ENCODE measurements around the gene NOTO.
A peak's percentile ranks its signal among the peaks of the same experiment; 100 is the strongest.

Gene NOTO

GRCh38 chr2:73238149-73238548 lies 35.8 kb downstream of the NOTO start:
- H3K27ac Mint-ChIP-seq: no peak overlapping the region
- H3K4me1 Mint-ChIP-seq: peaks cover 33% of the 10 kb centered on the region
- no peak for ATAC-seq
- H3K4me3 Mint-ChIP-seq: no peak overlapping the region
- peaks cover 12% of the 10 kb centered on the region for H3K36me3 Mint-ChIP-seq
- H3K9me3 Mint-ChIP-seq: no peaks in the 10 kb centered on the region
- H3K27me3 Mint-ChIP-seq: no peaks in the 10 kb centered on the region

- ATAC-seq: no peak
- peaks cover 33% of the 10 kb centered on the region for H3K4me1 Mint-ChIP-seq
- H3K9me3 Mint-ChIP-seq: no peaks in the 10 kb centered on the region
- no peaks in the 10 kb centered on the region for H3K27me3 Mint-ChIP-seq
- H3K4me3 Mint-ChIP-seq: no peak overlapping the region
- H3K27ac Mint-ChIP-seq: no peak overlapping the region
- H3K36me3 Mint-ChIP-seq: peaks cover 15% of the 10 kb centered on the region
Measured at GRCh38 chr2:73238976-73239375, 36.6 kb downstream of the NOTO start.

GRCh38 chr2:73239776-73240175 lies 37.4 kb downstream of the NOTO start:
- Mint-ChIP-seq H3K9me3 (no peaks in the 10 kb centered on the region), H3K36me3 (peaks cover 23% of the 10 kb centered on the region), H3K27ac (no peak overlapping the region), H3K27me3 (no peaks in the 10 kb centered on the region), H3K4me1 (peaks cover 32% of the 10 kb centered on the region), H3K4me3 (no peak overlapping the region)
- no peak for ATAC-seq

GRCh38 chr2:73243884-73244570 lies 41.7 kb downstream of the NOTO start:
- Mint-ChIP-seq H3K4me3 (no peak overlapping the region), H3K27me3 (no peaks in the 10 kb centered on the region), H3K36me3 (peaks cover 44% of the 10 kb centered on the region), H3K9me3 (no peaks in the 10 kb centered on the region), H3K4me1 (peaks cover 6% of the 10 kb centered on the region), H3K27ac (no peak overlapping the region)
- no peak for ATAC-seq

GRCh38 chr2:73244580-73244979 lies 42.2 kb downstream of the NOTO start:
- Mint-ChIP-seq H3K4me1 (peaks cover 6% of the 10 kb centered on the region), H3K9me3 (no peaks in the 10 kb centered on the region), H3K27me3 (no peaks in the 10 kb centered on the region), H3K27ac (no peak overlapping the region), H3K36me3 (peaks cover 49% of the 10 kb centered on the region), H3K4me3 (no peak overlapping the region)
- ATAC-seq: no peak

GRCh38 chr2:73246850-73247249 lies 44.5 kb downstream of the NOTO start:
- H3K27me3 Mint-ChIP-seq: no peaks in the 10 kb centered on the region
- H3K36me3 Mint-ChIP-seq: peaks cover 66% of the 10 kb centered on the region
- peaks cover 6% of the 10 kb centered on the region for H3K4me1 Mint-ChIP-seq
- H3K4me3 Mint-ChIP-seq: no peak overlapping the region
- no peak overlapping the region for H3K27ac Mint-ChIP-seq
- H3K9me3 Mint-ChIP-seq: no peaks in the 10 kb centered on the region
- ATAC-seq: no peak

GRCh38 chr2:73249636-73250035 lies 47.3 kb downstream of the NOTO start:
- Mint-ChIP-seq H3K27ac (no peak overlapping the region), H3K36me3 (peaks cover 77% of the 10 kb centered on the region), H3K4me3 (no peak overlapping the region), H3K27me3 (no peaks in the 10 kb centered on the region), H3K9me3 (no peaks in the 10 kb centered on the region), H3K4me1 (peaks cover 6% of the 10 kb centered on the region)
- no peak for ATAC-seq

- H3K4me3 Mint-ChIP-seq: no peak overlapping the region
- H3K27me3 Mint-ChIP-seq: no peaks in the 10 kb centered on the region
- H3K4me1 Mint-ChIP-seq: peaks cover 7% of the 10 kb centered on the region
- peaks cover 76% of the 10 kb centered on the region for H3K36me3 Mint-ChIP-seq
- no peak for ATAC-seq
- H3K9me3 Mint-ChIP-seq: no peaks in the 10 kb centered on the region
- no peak overlapping the region for H3K27ac Mint-ChIP-seq
Measured at GRCh38 chr2:73250872-73251846, 48.8 kb downstream of the NOTO start.

- H3K27ac Mint-ChIP-seq: no peak overlapping the region
Measured at GRCh38 chr2:73252238-73253027, 50.1 kb downstream of the NOTO start.

GRCh38 chr2:73253400-73253799 lies 51.0 kb downstream of the NOTO start:
- Mint-ChIP-seq H3K4me3 (no peak overlapping the region), H3K4me1 (peaks cover 10% of the 10 kb centered on the region), H3K36me3 (peaks cover 61% of the 10 kb centered on the region), H3K27me3 (no peaks in the 10 kb centered on the region), H3K9me3 (no peaks in the 10 kb centered on the region), H3K27ac (no peak overlapping the region)
- no peak for ATAC-seq

More at GRCh38 chr2:73252238-73253027, 50.1 kb downstream of the NOTO start:
- Mint-ChIP-seq H3K36me3 (peaks cover 70% of the 10 kb centered on the region), H3K4me3 (no peak overlapping the region), H3K9me3 (no peaks in the 10 kb centered on the region), H3K4me1 (peaks cover 10% of the 10 kb centered on the region), H3K27me3 (no peaks in the 10 kb centered on the region)
- ATAC-seq: no peak

GRCh38 chr2:73253901-73254300 lies 51.5 kb downstream of the NOTO start:
- Mint-ChIP-seq H3K36me3 (peaks cover 59% of the 10 kb centered on the region), H3K4me1 (peaks cover 10% of the 10 kb centered on the region), H3K27ac (no peak overlapping the region), H3K9me3 (no peaks in the 10 kb centered on the region), H3K27me3 (no peaks in the 10 kb centered on the region), H3K4me3 (no peak overlapping the region)
- ATAC-seq: no peak

GRCh38 chr2:73254343-73255006 lies 52.1 kb downstream of the NOTO start:
- Mint-ChIP-seq H3K4me3 (no peak overlapping the region), H3K27ac (peak overlapping the region; percentile 52), H3K27me3 (no peaks in the 10 kb centered on the region), H3K36me3 (peaks cover 60% of the 10 kb centered on the region), H3K9me3 (no peaks in the 10 kb centered on the region), H3K4me1 (peaks cover 10% of the 10 kb centered on the region)
- no peak for ATAC-seq

- no peak for ATAC-seq
- H3K27ac Mint-ChIP-seq: peak overlapping the region; percentile 52
- H3K4me1 Mint-ChIP-seq: peaks cover 10% of the 10 kb centered on the region
- H3K36me3 Mint-ChIP-seq: peaks cover 58% of the 10 kb centered on the region
- H3K9me3 Mint-ChIP-seq: no peaks in the 10 kb centered on the region
- no peak overlapping the region for H3K4me3 Mint-ChIP-seq
- no peaks in the 10 kb centered on the region for H3K27me3 Mint-ChIP-seq
Measured at GRCh38 chr2:73255007-73255644, 52.8 kb downstream of the NOTO start.

GRCh38 chr2:73255907-73256617 lies 53.7 kb downstream of the NOTO start:
- H3K36me3 Mint-ChIP-seq: peaks cover 49% of the 10 kb centered on the region
- peaks cover 10% of the 10 kb centered on the region for H3K4me1 Mint-ChIP-seq
- no peak for ATAC-seq
- no peaks in the 10 kb centered on the region for H3K27me3 Mint-ChIP-seq
- no peak overlapping the region for H3K4me3 Mint-ChIP-seq
- H3K27ac Mint-ChIP-seq: peak overlapping the region; percentile 8
- H3K9me3 Mint-ChIP-seq: no peaks in the 10 kb centered on the region

Measured in stimulated activated memory B cell treated with anti-CD40 and anti-IgM and Interleukin-4, amounts not matched to agents 10 μg/mL and 1 μg/mL and 100 μg/mL, for 72 hours (primary cell).